CD14-positive monocyte (primary cell): Measurements from ENCODE around the gene VWF. TPM values are rescaled to one million over a fixed set of nuclear protein-coding genes. Genes with fewer than 3 reads are reported as not detected.

Experiments used
- DNase-seq, 3 donors: peaks; one replicate each; pipeline ENCODE4 v3.0.0-alpha.2; 2011 to 2022
- H2AFZ ChIP-seq: 2 replicates; pipeline ENCODE4 v1.6.0; 2012; ENCODE audit warnings: mild to moderate bottlenecking, low read depth, low read length, inconsistent platforms; ENCODE audit not compliant: insufficient read depth, poor library complexity, severe bottlenecking
- H3K27ac ChIP-seq, 2 donors: 1 replicate in 1 of 2; 2 replicates in 1 of 2; pipeline ENCODE4 v1.5.1; 2012 to 2013; ENCODE audit warnings: low read length in 2 of 2, control low read depth in 1 of 2, inconsistent platforms in 1 of 2, low read depth in 1 of 2, mild to moderate bottlenecking in 1 of 2
- H3K27me3 ChIP-seq, 2 donors: one replicate each; pipeline versions ENCODE4 v1.6.0 to v1.6.1; 2011 to 2013; ENCODE audit warnings: low read length in 2 of 2; ENCODE audit not compliant: control insufficient read depth in 2 of 2, insufficient read depth in 2 of 2
- H3K36me3 ChIP-seq, 2 donors: replicated peaks in 1 of 2; 1 replicate in 1 of 2; 2 replicates in 1 of 2; pipeline versions ENCODE4 v1.5.1 to v1.6.1; 2012 to 2013; ENCODE audit warnings: low read length in 2 of 2, control low read depth in 1 of 2, inconsistent platforms in 1 of 2, mild to moderate bottlenecking in 1 of 2; ENCODE audit not compliant: insufficient read depth in 2 of 2, control insufficient read depth in 1 of 2
- H3K4me1 ChIP-seq, 2 donors: 1 replicate in 1 of 2; 2 replicates in 1 of 2; pipeline versions ENCODE4 v1.5.1 to v1.6.1; 2012 to 2013; ENCODE audit warnings: low read length in 2 of 2, control low read depth in 1 of 2, inconsistent platforms in 1 of 2, mild to moderate bottlenecking in 1 of 2, moderate library complexity in 1 of 2; ENCODE audit not compliant: insufficient read depth in 2 of 2, control insufficient read depth in 1 of 2
- H3K4me2 ChIP-seq: replicated peaks from 2 replicates; pipeline ENCODE3; 2012; ENCODE audit warnings: low read length, moderate library complexity, mild to moderate bottlenecking; ENCODE audit not compliant: poor library complexity, severe bottlenecking; ENCODE audit errors: extremely low read depth
- H3K4me3 ChIP-seq, 3 experiments: fragments of 200-600 bp in 1 of 3; sonication (generic) in 1 of 3; replicated peaks in 1 of 3; 1 replicate in 2 of 3; 2 replicates in 1 of 3; pipeline ENCODE4 v1.5.1; 2011 to 2013; ENCODE audit warnings: low read length in 3 of 3, mild to moderate bottlenecking in 3 of 3, control low read depth in 2 of 3, low read depth in 2 of 3, inconsistent platforms in 1 of 3, moderate library complexity in 1 of 3
- H3K79me2 ChIP-seq: 2 replicates; pipeline ENCODE4 v1.6.0; 2012; ENCODE audit warnings: mild to moderate bottlenecking, control low read depth, inconsistent platforms, low read length, moderate library complexity; ENCODE audit not compliant: insufficient read depth
- H3K9ac ChIP-seq: 2 replicates; pipeline ENCODE4 v1.6.0; 2017; ENCODE audit warnings: low read length, mild to moderate bottlenecking; ENCODE audit not compliant: insufficient read depth, poor library complexity, severe bottlenecking
- H3K9me3 ChIP-seq, 2 donors: replicated peaks in 1 of 2; 1 replicate in 1 of 2; 2 replicates in 1 of 2; pipeline versions ENCODE4 v1.5.1 to v1.6.1; 2012 to 2013; ENCODE audit warnings: low read length in 2 of 2, control low read depth in 1 of 2; ENCODE audit not compliant: control insufficient read depth in 1 of 2, insufficient read depth in 1 of 2
- H4K20me1 ChIP-seq: 2 replicates; pipeline ENCODE4 v1.6.0; 2012; ENCODE audit warnings: mild to moderate bottlenecking, low read length, control low read depth, moderate library complexity; ENCODE audit not compliant: insufficient read depth
- H3K27ac Mint-ChIP-seq, 7 donors: one replicate each; pipeline ENCODE4 v1.8.0; 2020; ENCODE audit warnings: mild to moderate bottlenecking in 7 of 7, mixed read lengths in 7 of 7, moderate library complexity in 6 of 7, inconsistent platforms in 2 of 7
- H3K27me3 Mint-ChIP-seq, 3 donors: one replicate each; pipeline ENCODE4 v1.8.0; 2021 to 2022; ENCODE audit warnings: low read depth in 3 of 3, mild to moderate bottlenecking in 3 of 3, mixed read lengths in 3 of 3, moderate library complexity in 3 of 3, inconsistent platforms in 1 of 3
- H3K36me3 Mint-ChIP-seq, 2 donors: one replicate each; pipeline ENCODE4 v1.8.0; 2020; ENCODE audit warnings: mixed read lengths in 2 of 2, inconsistent platforms in 1 of 2, mild to moderate bottlenecking in 1 of 2
- H3K4me1 Mint-ChIP-seq: one replicate; pipeline ENCODE4 v1.8.0; 2020; ENCODE audit warnings: mild to moderate bottlenecking, mixed read lengths
- H3K4me3 Mint-ChIP-seq, 2 donors: one replicate each; pipeline ENCODE4 v1.8.0; 2020; ENCODE audit warnings: mild to moderate bottlenecking in 2 of 2, mixed read lengths in 2 of 2, moderate library complexity in 1 of 2
- H3K9me3 Mint-ChIP-seq, 7 donors: one replicate each; pipeline ENCODE4 v1.8.0; 2020 to 2022; ENCODE audit warnings: mixed read lengths in 7 of 7, mild to moderate bottlenecking in 6 of 7, moderate library complexity in 6 of 7, inconsistent platforms in 2 of 7
- CTCF ChIP-seq: fragments of 200-600 bp; IDR thresholded peaks from one replicate; pipeline ENCODE4 v1.8.0; 2022; ENCODE audit warnings: antibody characterized with exemption, mild to moderate bottlenecking
- WGBS: methylation state at CpG from one replicate; pipeline ENCODE4 v1.1.5; 2013; ENCODE audit warnings: missing lambda C conversion rate; ENCODE audit not compliant: insufficient coverage; 5-methylcytosine and 5-hydroxymethylcytosine counted together
- intact Hi-C, 2 donors: fragments of 100-400 bp; cut with micrococcal nuclease; formaldehyde crosslinking; loops; one replicate each; pipeline versions ENCODE4 v1.15.0 to v1.15.1; 2023
- polyA plus RNA-seq, 3 donors: library from polyadenylated mRNA; depleted of rRNA in 1 of 3; unstranded in 2 of 3; stranded (reverse) in 1 of 3; fragments of 300-500 nt in 2 of 3; fragments of >200 nt in 1 of 3; fragmentation: Illumina TruSeq in 2 of 3; gene quantifications; 1 replicate in 2 of 3; 2 replicates in 1 of 3; pipeline ENCODE4 v1.2.3, GENCODE V29; 2012 to 2021

The VWF gene
- polyA plus RNA-seq, 3 donors = 0.17 to 0.49 (median 0.48) TPM

- peaks cover 7 to 9% of the 10 kb centered on the region in 2 donors for H3K4me1 ChIP-seq
- no peak for TF ChIP-seq CTCF
- no peak overlapping the region for H3K27ac ChIP-seq
- H3K27me3 ChIP-seq = peaks cover 0 to 3% of the 10 kb centered on the region in 2 donors
- intact Hi-C loops = no loop called here
- peaks cover 22% of the 10 kb centered on the region for H3K4me1 Mint-ChIP-seq
- no peaks in the 10 kb centered on the region for H3K36me3 ChIP-seq
- H3K27ac Mint-ChIP-seq = peak overlapping the region in 1 of 7 donors; percentile 10
- DNase-seq = no peak
- H3K79me2 ChIP-seq = no peaks in the 10 kb centered on the region
- no peak overlapping the region for H3K9ac ChIP-seq
- H4K20me1 ChIP-seq = no peaks in the 10 kb centered on the region
- no peak overlapping the region for H3K4me2 ChIP-seq
- peaks cover 0 to 2% (median 0%) of the 10 kb centered on the region in 7 donors for H3K9me3 Mint-ChIP-seq
- H3K36me3 Mint-ChIP-seq = no peaks in the 10 kb centered on the region
- WGBS = 80% methylated on average over 6 of the region's 6 CpGs
- peaks cover 8 to 22% (median 13%) of the 10 kb centered on the region in 3 donors for H3K27me3 Mint-ChIP-seq
- H3K4me3 ChIP-seq = no peak overlapping the region
- no peak overlapping the region for H2AFZ ChIP-seq
- H3K4me3 Mint-ChIP-seq = no peak overlapping the region
- H3K9me3 ChIP-seq = no peaks in the 10 kb centered on the region
Observed at GRCh38 chr12:6115389-6115788, 9.1 kb downstream of the VWF start.

- Histone ChIP-seq H3K27me3 (peaks cover 0 to 3% of the 10 kb centered on the region in 2 donors), H3K27ac (no peak overlapping the region), H4K20me1 (no peaks in the 10 kb centered on the region), H3K79me2 (no peaks in the 10 kb centered on the region), H3K4me3 (no peak overlapping the region), H3K36me3 (no peaks in the 10 kb centered on the region), H3K4me1 (peaks cover 7 to 9% of the 10 kb centered on the region in 2 donors), H3K9me3 (no peaks in the 10 kb centered on the region), H3K9ac (no peak overlapping the region), H2AFZ (no peak overlapping the region), H3K4me2 (no peak overlapping the region)
- 94% methylated on average over 5 of the region's 6 CpGs for WGBS
- H3K27me3 Mint-ChIP-seq = peaks cover 7 to 22% (median 10%) of the 10 kb centered on the region in 3 donors
- no peak overlapping the region for H3K4me3 Mint-ChIP-seq
- no peaks in the 10 kb centered on the region for H3K36me3 Mint-ChIP-seq
- peaks cover 22% of the 10 kb centered on the region for H3K4me1 Mint-ChIP-seq
- TF ChIP-seq CTCF = no peak
- intact Hi-C loops = no loop called here
- peaks cover 0 to 3% (median 1%) of the 10 kb centered on the region in 7 donors for H3K9me3 Mint-ChIP-seq
- H3K27ac Mint-ChIP-seq = peak overlapping the region in 2 of 7 donors; percentile 35 to 46
- DNase-seq = no peak
Observed at GRCh38 chr12:6114476-6114870, 10.0 kb downstream of the VWF start.
